ENCODE data around the gene LMNTD2.
A peak's percentile ranks its signal among the peaks of the same experiment; 100 is the strongest.
"Not testable (repeated sequence)": the region's sequence is repeated elsewhere in the genome, so short reads cannot be mapped to it uniquely, and the experiment has no call there.

LMNTD2 gene

DNA sequence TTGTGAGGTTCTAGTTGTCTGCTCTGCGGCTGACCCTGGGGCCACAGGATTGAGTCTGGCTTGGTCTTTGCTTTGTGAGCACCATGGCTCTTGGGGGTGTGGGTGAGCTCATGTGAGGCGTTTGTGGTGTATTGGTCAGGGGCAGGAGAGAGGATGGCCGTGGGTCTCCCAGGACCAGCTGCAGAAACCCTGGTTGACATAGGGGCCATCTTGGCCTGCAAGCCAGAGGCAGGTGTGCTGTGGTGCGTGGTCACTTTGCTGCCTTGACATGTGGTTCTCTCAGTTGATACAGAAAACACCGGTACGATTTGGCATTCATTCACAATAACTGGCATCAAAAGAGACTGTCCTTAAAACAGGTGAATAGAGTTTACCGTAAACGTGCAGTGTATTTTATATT, 27.0 kb upstream of the LMNTD2 start:
- no peak for DNase-seq (ENCODE audit: low read depth)

GRCh38 chr11:586376-587316, 26.1 kb upstream of the LMNTD2 start:
- DNase-seq (ENCODE audit: low read depth) = no peak

DNA sequence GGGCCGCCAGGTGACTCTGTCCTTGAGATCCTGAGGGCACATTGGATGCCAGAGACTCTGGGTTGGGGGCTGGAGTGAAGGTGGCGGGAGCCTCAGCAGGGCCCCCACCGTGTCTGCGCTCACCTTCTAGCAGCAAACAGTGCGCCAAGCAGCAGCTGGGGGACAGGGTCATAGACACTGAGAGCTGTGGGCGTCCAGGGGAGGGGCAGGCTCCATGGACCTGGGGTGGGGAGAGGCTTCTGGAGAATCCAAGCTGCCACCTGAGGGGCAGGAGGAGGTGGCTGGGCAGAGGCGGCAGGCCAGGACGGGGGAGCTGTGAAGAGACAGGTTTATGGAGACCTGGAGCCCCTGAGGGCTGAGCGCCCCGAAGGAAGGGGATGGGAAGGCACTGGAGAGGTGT, 23.7 kb upstream of the LMNTD2 start:
- no peak for DNase-seq (ENCODE audit: low read depth)

DNA sequence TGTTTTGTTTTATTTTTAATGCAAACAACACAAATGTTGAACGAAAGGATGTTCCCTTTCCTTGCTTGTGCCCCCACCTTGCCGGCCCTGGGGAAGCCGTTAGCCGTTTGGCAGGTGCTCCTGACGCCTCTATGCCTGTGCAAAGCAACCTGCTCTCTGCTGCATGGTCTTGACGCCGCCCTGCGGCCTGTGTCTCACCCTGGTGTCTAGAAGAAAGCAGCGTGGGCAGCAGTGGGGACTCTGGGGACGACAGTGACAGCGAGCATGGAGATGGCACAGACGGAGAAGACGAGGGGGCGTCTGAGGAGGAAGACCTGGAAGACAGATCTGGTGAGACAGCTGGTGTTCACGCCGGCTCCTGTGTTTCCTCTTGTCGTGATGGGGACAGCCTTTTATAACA, 21.2 kb upstream of the LMNTD2 start:
- DNase-seq (ENCODE audit: low read depth) = no peak

GRCh38 chr11:581342-581741, 20.8 kb upstream of the LMNTD2 start:
- DNase-seq (ENCODE audit: low read depth) = no peak

DNA sequence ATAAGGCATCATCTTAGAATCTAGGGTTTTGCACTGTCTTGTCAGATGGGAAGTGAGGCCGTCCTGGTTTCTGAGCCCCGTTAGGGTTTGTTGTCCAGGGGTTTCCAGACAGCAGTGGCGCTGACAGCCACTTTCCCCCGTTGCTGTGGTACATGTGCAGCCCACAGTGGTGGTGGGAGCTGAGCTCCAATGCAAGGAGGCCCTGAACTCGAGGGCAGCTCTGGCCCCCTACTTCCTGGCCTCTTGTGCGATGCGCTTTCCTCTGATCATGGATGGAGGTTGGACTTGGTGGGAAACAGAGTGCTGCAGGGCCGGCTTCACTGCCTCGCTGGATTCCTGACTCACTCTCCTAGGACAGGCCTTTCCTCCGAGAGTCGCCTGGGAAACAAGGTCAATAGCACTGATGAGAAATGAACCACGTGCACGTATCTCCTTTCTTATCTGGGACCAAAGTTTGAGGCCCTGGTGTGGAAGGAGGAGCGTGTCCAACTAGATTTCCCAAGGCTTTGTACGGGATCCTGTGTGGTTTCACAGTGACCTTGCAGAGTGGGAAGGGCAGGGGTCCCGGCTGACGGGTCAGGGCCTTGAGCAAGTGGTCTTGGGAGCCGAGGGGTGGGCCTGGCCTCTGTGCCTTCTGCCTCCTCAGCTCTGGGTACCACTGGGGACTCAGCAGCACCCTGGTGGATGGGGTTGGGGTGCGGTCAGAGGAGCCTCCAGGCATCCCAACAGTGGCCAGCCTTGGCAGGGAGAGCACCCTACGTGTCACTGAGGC, 19.5 kb upstream of the LMNTD2 start:
- no peak for DNase-seq (ENCODE audit: low read depth)

- no peak for DNase-seq (ENCODE audit: low read depth)
Observed at GRCh38 chr11:578276-579035, 17.9 kb upstream of the LMNTD2 start.

- no peak for DNase-seq (ENCODE audit: low read depth)
Observed at GRCh38 chr11:577611-577894, 17.0 kb upstream of the LMNTD2 start.

GRCh38 chr11:576811-577610, 16.5 kb upstream of the LMNTD2 start:
- DNase-seq (ENCODE audit: low read depth) = no peak

DNA sequence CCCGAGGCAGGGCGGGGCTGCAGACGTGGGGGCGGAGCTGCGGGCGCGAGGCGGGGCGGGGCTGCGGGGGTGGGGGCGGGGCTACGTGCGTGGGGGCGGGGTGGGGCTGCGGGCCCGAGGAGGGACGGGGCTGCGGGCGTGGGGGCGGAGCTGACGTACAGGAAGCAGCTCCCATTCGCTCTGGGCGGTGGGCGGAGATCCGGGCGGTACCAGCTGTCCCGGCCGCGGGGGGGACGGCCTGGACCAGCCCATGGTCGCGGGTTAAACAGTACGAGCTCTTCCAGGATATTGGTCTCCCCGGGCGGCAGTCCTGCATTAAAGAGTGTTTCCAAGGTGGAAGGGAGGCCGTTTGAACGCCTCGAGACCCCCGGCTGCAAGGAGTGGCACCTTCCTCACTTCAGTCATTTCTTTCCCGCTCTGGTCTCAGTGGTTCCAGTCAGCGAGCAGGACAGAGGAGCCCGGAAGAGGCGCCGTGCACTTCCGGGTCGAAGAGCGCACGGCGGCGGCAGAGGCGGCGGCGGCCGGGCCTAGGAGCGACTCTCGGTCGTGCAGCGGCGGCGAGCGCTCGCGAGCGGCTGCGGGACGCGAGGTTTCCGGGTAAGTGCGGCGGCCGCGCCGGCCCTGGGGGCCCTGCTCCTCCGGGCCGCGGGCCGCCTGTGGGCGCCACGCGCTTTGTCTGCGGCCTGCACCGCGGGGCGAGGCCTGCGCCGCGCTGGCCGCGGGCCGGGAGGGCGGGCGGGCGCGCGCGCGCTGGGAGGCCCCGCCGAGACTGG, 15.6 kb upstream of the LMNTD2 start, which contains the start of gene PHRF1:
PHRF1 (plus strand) TSS at position 475 of the 773 bp plus-strand sequence. CDS start 5,043 bp downstream, outside the sequence.
- DNase-seq (ENCODE audit: low read depth) = peak; percentile 83

DNA sequence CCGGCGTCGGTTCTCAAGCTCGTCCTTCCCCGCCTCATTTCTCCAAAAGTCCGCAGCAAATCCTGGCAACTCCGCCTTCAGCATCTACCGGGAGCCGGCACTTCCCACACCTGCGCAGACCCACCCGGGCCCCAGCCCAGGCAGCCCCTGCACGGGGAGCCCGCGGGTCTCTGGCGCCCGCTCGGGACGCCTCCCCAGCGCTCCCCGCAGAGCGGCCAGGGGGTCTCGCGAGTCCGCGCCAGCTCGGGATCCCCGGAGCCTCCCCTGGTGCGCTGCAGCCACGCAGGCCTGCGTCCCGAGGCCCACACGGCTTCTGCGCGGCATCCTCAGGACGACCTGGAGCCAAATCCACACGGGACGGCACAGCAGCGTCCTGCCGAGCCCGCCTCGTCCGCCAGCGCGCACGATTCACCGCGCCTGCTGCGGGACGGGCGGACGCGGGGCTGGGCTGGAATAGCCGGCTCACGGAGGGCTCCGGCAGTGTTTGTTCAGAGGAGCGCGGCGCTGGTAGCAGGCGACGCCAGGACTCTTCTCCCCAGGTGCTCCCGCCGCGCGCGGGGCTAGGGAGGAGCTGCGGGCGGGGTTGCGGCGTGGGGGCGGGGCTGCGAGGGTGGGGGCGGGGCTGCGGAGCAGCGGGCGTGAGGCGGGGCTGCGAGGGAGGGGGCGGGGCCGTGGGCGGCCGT, 14.9 kb upstream of the LMNTD2 start:
- DNase-seq (ENCODE audit: low read depth) = no peak

DNA sequence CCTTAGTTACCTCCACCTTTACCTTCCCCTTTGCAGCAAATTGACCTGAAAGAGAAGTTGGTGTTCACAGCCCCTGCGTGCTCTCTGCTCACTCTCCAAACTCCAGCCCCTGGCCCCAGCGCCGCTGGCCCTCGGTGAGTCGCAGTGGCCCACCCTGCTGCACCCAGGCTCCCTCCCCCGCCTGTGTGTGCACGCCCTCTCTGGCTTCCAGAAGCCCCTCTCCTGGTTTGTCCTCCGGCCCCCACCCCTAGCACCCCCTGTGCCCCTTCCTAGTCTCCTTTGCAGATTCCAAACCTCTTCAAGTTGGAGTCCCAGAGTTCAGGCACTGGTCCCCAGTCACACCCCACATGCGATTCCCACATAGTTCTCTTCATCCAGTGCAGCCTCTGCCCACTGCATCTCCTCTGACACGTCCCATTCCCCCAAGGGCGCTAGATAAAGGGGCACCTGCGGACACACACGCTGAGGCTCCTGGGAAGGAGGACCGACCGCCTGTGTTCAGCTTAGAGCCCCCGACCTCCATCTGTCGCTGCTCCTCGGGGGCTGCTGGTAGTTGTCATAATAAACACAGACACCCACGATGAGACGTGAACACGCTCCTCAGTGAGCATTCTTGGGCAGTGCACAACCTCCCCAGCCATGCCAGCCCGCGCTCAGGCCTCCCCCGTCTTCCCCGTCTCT, 14.2 kb upstream of the LMNTD2 start:
- no peak for DNase-seq (ENCODE audit: low read depth)

DNA sequence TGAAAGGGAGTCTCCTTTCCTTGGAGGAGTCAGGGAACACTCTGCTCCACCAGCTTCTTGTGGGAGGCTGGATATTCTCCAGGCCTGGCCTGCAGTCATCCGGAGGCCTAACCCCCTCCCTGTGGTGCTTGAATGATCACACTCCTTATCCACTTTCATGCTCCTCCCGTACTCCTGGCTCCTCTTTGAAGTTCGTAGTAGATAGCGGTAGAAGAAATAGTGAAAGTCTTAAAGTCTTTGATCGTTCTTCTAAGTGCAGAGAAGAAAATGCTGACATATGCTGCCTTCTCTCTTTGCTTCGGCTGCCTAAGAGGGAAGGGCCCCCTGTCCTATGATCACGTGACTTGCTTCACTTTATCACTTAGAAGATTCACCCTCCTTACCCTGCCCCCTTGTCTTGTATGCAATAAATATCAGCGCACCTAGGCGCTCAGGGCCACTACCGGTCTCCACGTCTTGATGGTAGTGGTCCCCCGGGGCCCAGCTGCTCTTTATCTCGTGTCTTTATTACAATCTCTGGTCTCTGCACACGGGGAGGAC, 13.6 kb upstream of the LMNTD2 start:
- DNase-seq (ENCODE audit: low read depth) = not testable (repeated sequence)

GRCh38 chr11:573146-573759, 12.7 kb upstream of the LMNTD2 start:
- DNase-seq (ENCODE audit: low read depth) = no peak

DNA sequence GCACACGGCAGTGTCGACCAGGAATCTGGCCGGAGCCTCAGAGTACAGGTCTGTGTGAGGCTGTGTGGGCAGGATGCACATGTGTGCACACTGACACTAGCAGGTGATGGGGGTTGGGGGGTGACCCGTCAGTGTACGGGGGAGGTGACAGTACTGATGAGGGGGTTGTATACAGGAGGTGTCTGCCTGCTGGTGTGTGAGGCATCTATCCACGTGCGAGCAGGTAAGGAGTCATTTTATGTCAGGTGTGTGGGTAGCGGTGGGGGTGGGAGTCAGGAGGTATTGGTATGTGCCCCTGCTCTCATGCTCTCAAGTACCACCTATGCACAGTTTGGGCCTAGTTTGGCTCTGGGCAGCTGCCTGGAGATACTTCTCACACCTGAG, 11.3 kb upstream of the LMNTD2 start:
- DNase-seq (ENCODE audit: low read depth) = no peak

- DNase-seq (ENCODE audit: low read depth) = no peak
Observed at GRCh38 chr11:569158-569885, 8.8 kb upstream of the LMNTD2 start.

GRCh38 chr11:568306-569157, 8.0 kb upstream of the LMNTD2 start:
- peak; percentile 70 for DNase-seq (ENCODE audit: low read depth)
